ENCODE results near the gene HIRA. TPM values are rescaled to one million over a fixed set of nuclear protein-coding genes. Genes with fewer than 3 reads are reported as not detected.

HIRA gene
- total RNA-seq, 1 experiment from 2014 or later, result 23.8 TPM

GRCh38 chr22:19375435-19375834 is 56.1 kb downstream of the HIRA start:
- no peak for ATAC-seq
- Histone ChIP-seq H3K27ac (ENCODE audit: low read length) (no peak overlapping the region), H3K27me3 (ENCODE audit: control insufficient read depth, insufficient read depth, low read length) (no peaks in the 10 kb centered on the region), H3K36me3 (ENCODE audit: control insufficient read depth, insufficient read depth, low read length) (peaks cover 6% of the 10 kb centered on the region), H3K4me3 (ENCODE audit: low read depth in 2 of 2, low read length in 2 of 2) (no peak overlapping the region), H3K9me3 (ENCODE audit: control insufficient read depth, insufficient read depth, low read depth, low read length) (no peaks in the 10 kb centered on the region), H3K4me1 (ENCODE audit: control insufficient read depth, insufficient read depth, low read length) (no peaks in the 10 kb centered on the region)
- POLR2A ChIA-PET, result no interaction called here
- TF ChIP-seq CTCF (IDR thresholded peaks at IDR 0.05) (no peak), REST (IDR thresholded peaks at IDR 0.05; ENCODE audit: insufficient read depth in 1 of 2, low read depth in 2 of 2, low read length in 1 of 2) (no peak), SIN3A (IDR thresholded peaks at IDR 0.05; ENCODE audit: borderline replicate concordance, insufficient read depth, low read depth, low read length) (no peak), POLR2AphosphoS5 (IDR thresholded peaks at IDR 0.05; ENCODE audit: low read depth, low read length) (no peak), TCF7L2 (IDR thresholded peaks at IDR 0.05; ENCODE audit: low read depth, low read length) (no peak)
- in situ Hi-C loops (cut with HindIII; ENCODE audit: low pct_unique_long_range_greater_than_20kb, low sequenced_read_pairs), result no loop called here
- CTCF ChIA-PET, result no interaction called here
- no peak for DNase-seq (ENCODE audit: low read depth, low spot score)
- intact Hi-C loops (cut with micrococcal nuclease; ENCODE audit: unreplicated experiment), result no loop called here
- no TSS peak for BruUV-seq (replicated peaks)

DNA sequence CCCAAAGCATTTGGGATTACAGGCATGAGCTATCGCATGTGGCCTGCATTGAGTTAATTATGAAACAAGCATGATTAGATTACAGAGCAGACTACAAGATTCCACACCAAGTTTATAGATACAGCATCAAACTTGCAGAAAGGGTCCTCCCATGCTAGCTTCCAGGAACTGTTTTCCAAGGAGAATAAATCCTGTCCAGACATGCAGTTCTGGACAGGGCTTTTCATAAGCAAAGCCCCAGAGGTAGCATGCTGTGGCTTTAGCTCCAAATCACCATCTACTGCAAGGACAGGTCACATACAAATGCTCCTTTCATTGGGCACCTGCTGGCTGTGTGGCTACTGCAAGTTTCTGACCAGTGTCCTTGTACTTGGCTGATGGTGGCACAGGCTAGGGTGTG is 57.1 kb downstream of the HIRA start:
- ATAC-seq, result no peak
- TF ChIP-seq CTCF (IDR thresholded peaks at IDR 0.05) (no peak), POLR2AphosphoS5 (IDR thresholded peaks at IDR 0.05; ENCODE audit: low read depth, low read length) (no peak), SIN3A (IDR thresholded peaks at IDR 0.05; ENCODE audit: borderline replicate concordance, insufficient read depth, low read depth, low read length) (no peak), TCF7L2 (IDR thresholded peaks at IDR 0.05; ENCODE audit: low read depth, low read length) (no peak), REST (IDR thresholded peaks at IDR 0.05; ENCODE audit: insufficient read depth in 1 of 2, low read depth in 2 of 2, low read length in 1 of 2) (no peak)
- ChIA-PET POLR2A (no interaction called here), CTCF (no interaction called here)
- in situ Hi-C loops (cut with HindIII; ENCODE audit: low pct_unique_long_range_greater_than_20kb, low sequenced_read_pairs), result no loop called here
- DNase-seq (ENCODE audit: low read depth, low spot score), result no peak
- peaks cover 6% of the 10 kb centered on the region for H3K36me3 ChIP-seq (ENCODE audit: control insufficient read depth, insufficient read depth, low read length)
- H3K4me1 ChIP-seq (ENCODE audit: control insufficient read depth, insufficient read depth, low read length), result no peaks in the 10 kb centered on the region
- H3K9me3 ChIP-seq (ENCODE audit: control insufficient read depth, insufficient read depth, low read depth, low read length), result no peaks in the 10 kb centered on the region
- intact Hi-C loops (cut with micrococcal nuclease; ENCODE audit: unreplicated experiment), result no loop called here
- H3K27me3 ChIP-seq (ENCODE audit: control insufficient read depth, insufficient read depth, low read length), result no peaks in the 10 kb centered on the region
- H3K27ac ChIP-seq (ENCODE audit: low read length), result no peak overlapping the region
- H3K4me3 ChIP-seq (ENCODE audit: low read depth in 2 of 2, low read length in 2 of 2), result no peak overlapping the region
- no TSS peak for BruUV-seq (replicated peaks)
